ENCODE measurements around the gene ATF4.
"Not testable (repeated sequence)": the region's sequence is repeated elsewhere in the genome, so short reads cannot be mapped to it uniquely, and the experiment has no call there.

GRCh38 chr22:39507021-39507420, 13.3 kb upstream of the ATF4 start:
- TF ChIP-seq CTCF (conservative IDR thresholded peaks at IDR 0.05); EZH2 (IDR thresholded peaks at IDR 0.05; ENCODE audit: low read depth): not testable (repeated sequence)

All from PC-9 (cell line).